ENCODE results near the gene MLXIPL. TPM values are rescaled to one million over a fixed set of nuclear protein-coding genes. Genes with fewer than 3 reads are reported as not detected.

MLXIPL gene
- total and polyA plus RNA-seq, 4 donors = 50.3 to 384 (median 232) TPM

- H3K27me3 ChIP-seq (ENCODE audit: control insufficient read depth in 4 of 4, insufficient read depth in 4 of 4, low read length in 3 of 4) = no peaks in the 10 kb centered on the region
- H3K4me1 ChIP-seq (ENCODE audit: control insufficient read depth in 4 of 4, insufficient read depth in 4 of 4, low read length in 3 of 4) = peaks cover 0 to 12% (median 0%) of the 10 kb centered on the region in 4 donors
- 67% methylated on average over 22 of the region's 22 CpGs for WGBS
- no peak overlapping the region for H3K9ac ChIP-seq (ENCODE audit: low read depth in 1 of 2, low read length in 2 of 2)
- no peak for TF ChIP-seq TAF1 (conservative IDR thresholded peaks at IDR 0.05)
- no peak for TF ChIP-seq JUND (IDR thresholded peaks at IDR 0.05)
- TF ChIP-seq, protein P1, sequence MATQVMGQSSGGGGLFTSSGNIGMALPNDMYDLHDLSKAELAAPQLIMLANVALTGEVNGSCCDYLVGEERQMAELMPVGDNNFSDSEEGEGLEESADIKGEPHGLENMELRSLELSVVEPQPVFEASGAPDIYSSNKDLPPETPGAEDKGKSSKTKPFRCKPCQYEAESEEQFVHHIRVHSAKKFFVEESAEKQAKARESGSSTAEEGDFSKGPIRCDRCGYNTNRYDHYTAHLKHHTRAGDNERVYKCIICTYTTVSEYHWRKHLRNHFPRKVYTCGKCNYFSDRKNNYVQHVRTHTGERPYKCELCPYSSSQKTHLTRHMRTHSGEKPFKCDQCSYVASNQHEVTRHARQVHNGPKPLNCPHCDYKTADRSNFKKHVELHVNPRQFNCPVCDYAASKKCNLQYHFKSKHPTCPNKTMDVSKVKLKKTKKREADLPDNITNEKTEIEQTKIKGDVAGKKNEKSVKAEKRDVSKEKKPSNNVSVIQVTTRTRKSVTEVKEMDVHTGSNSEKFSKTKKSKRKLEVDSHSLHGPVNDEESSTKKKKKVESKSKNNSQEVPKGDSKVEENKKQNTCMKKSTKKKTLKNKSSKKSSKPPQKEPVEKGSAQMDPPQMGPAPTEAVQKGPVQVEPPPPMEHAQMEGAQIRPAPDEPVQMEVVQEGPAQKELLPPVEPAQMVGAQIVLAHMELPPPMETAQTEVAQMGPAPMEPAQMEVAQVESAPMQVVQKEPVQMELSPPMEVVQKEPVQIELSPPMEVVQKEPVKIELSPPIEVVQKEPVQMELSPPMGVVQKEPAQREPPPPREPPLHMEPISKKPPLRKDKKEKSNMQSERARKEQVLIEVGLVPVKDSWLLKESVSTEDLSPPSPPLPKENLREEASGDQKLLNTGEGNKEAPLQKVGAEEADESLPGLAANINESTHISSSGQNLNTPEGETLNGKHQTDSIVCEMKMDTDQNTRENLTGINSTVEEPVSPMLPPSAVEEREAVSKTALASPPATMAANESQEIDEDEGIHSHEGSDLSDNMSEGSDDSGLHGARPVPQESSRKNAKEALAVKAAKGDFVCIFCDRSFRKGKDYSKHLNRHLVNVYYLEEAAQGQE (IDR thresholded peaks at IDR 0.05) = no peak
- TF ChIP-seq ZBTB33 (IDR thresholded peaks at IDR 0.05) = no peak
- DNase-seq (ENCODE audit: low spot score) = no peak
- no peaks in the 10 kb centered on the region for H3K9me3 ChIP-seq (ENCODE audit: control insufficient read depth in 4 of 4, low read length in 3 of 4)
- H3K4me3 ChIP-seq (ENCODE audit: low read depth in 1 of 3, low read length in 3 of 3) = no peak overlapping the region
- no peak overlapping the region for H3K27ac ChIP-seq (ENCODE audit: low read depth in 1 of 2, low read length in 2 of 2)
- peaks cover 3 to 10% (median 4%) of the 10 kb centered on the region in 4 donors for H3K36me3 ChIP-seq (ENCODE audit: control insufficient read depth in 4 of 4, insufficient read depth in 3 of 4, low read depth in 1 of 4, low read length in 3 of 4)
Observed at GRCh38 chr7:73602721-73603651, 21.3 kb downstream of the MLXIPL start.

DNA sequence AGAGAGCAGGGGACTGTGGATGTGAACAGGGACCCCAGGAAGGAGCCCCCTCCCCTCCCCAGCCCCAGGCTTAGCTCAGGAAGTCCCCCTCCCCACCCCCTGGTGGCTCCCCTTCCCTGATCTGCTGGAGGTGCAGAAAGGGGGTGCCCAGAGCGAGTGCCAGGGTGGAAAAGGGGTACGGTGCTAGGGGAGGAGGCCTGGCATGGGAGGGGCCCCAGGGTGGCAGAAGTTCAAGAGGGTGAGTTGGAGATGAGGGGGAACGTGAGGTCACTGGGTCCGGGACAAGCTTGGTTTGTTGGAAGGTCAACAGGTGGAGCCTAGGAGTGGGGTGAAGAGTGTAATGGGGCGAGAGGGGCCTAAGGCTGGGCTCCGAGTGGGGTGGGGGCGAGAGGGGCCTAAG lies 24.4 kb downstream of the MLXIPL start:
- Histone ChIP-seq H3K27ac (ENCODE audit: low read depth in 1 of 2, low read length in 2 of 2) (peak overlapping the region in 1 of 2 donors; percentile 22), H3K4me3 (ENCODE audit: low read depth in 1 of 3, low read length in 3 of 3) (no peak overlapping the region), H3K27me3 (ENCODE audit: control insufficient read depth in 4 of 4, insufficient read depth in 4 of 4, low read length in 3 of 4) (no peaks in the 10 kb centered on the region), H3K9ac (ENCODE audit: low read depth in 1 of 2, low read length in 2 of 2) (no peak overlapping the region), H3K9me3 (ENCODE audit: control insufficient read depth in 4 of 4, low read length in 3 of 4) (no peaks in the 10 kb centered on the region), H3K36me3 (ENCODE audit: control insufficient read depth in 4 of 4, insufficient read depth in 3 of 4, low read depth in 1 of 4, low read length in 3 of 4) (peaks cover 2 to 23% (median 17%) of the 10 kb centered on the region in 4 donors), H3K4me1 (ENCODE audit: control insufficient read depth in 4 of 4, insufficient read depth in 4 of 4, low read length in 3 of 4) (peaks cover 0 to 6% (median 0%) of the 10 kb centered on the region in 4 donors)
- DNase-seq (ENCODE audit: low spot score) = no peak
- peak in 1 of 2 donors; percentile 53 for TF ChIP-seq RXRA (IDR thresholded peaks at IDR 0.05)
- TF ChIP-seq EGR1 (IDR thresholded peaks at IDR 0.05; ENCODE audit: low read depth in 2 of 2) = no peak
- 58% methylated on average over 7 of the region's 7 CpGs for WGBS

- no peak for DNase-seq (ENCODE audit: low spot score)
- Histone ChIP-seq H3K27ac (ENCODE audit: low read depth in 1 of 2, low read length in 2 of 2) (no peak overlapping the region), H3K4me3 (ENCODE audit: low read depth in 1 of 3, low read length in 3 of 3) (no peak overlapping the region), H3K9me3 (ENCODE audit: control insufficient read depth in 4 of 4, low read length in 3 of 4) (no peaks in the 10 kb centered on the region), H3K36me3 (ENCODE audit: control insufficient read depth in 4 of 4, insufficient read depth in 3 of 4, low read depth in 1 of 4, low read length in 3 of 4) (peaks cover 2 to 23% (median 17%) of the 10 kb centered on the region in 4 donors), H3K27me3 (ENCODE audit: control insufficient read depth in 4 of 4, insufficient read depth in 4 of 4, low read length in 3 of 4) (no peaks in the 10 kb centered on the region), H3K9ac (ENCODE audit: low read depth in 1 of 2, low read length in 2 of 2) (no peak overlapping the region), H3K4me1 (ENCODE audit: control insufficient read depth in 4 of 4, insufficient read depth in 4 of 4, low read length in 3 of 4) (peaks cover 0 to 6% (median 0%) of the 10 kb centered on the region in 4 donors)
- 77% methylated on average over 13 of the region's 13 CpGs for WGBS
- TF ChIP-seq, protein P1 (IDR thresholded peaks at IDR 0.05) = no peak
- TF ChIP-seq RXRA (IDR thresholded peaks at IDR 0.05) = no peak
- TF ChIP-seq TAF1 (conservative IDR thresholded peaks at IDR 0.05) = no peak
- no peak for TF ChIP-seq YY1 (IDR thresholded peaks at IDR 0.05)
- no peak for TF ChIP-seq CTCF (IDR thresholded peaks at IDR 0.05; ENCODE audit: low read depth, low read length, missing input control)
- no peak for TF ChIP-seq FOXA2 (IDR thresholded peaks at IDR 0.05)
- no peak for TF ChIP-seq HNF4G (IDR thresholded peaks at IDR 0.05)
- no peak for TF ChIP-seq MAX (IDR thresholded peaks at IDR 0.05)
- no peak for TF ChIP-seq RAD21 (IDR thresholded peaks at IDR 0.05)
- TF ChIP-seq HNF4A (conservative IDR thresholded peaks at IDR 0.05) = no peak
Observed at GRCh38 chr7:73599151-73599882, 25.0 kb downstream of the MLXIPL start.

Measured in liver (tissue), 9 donors.